ENCODE results near the gene MARCHF3.

GRCh38 chr5:126954981-126955380 lies 75.4 kb downstream of the MARCHF3 start:
- TF ChIP-seq, protein P1, sequence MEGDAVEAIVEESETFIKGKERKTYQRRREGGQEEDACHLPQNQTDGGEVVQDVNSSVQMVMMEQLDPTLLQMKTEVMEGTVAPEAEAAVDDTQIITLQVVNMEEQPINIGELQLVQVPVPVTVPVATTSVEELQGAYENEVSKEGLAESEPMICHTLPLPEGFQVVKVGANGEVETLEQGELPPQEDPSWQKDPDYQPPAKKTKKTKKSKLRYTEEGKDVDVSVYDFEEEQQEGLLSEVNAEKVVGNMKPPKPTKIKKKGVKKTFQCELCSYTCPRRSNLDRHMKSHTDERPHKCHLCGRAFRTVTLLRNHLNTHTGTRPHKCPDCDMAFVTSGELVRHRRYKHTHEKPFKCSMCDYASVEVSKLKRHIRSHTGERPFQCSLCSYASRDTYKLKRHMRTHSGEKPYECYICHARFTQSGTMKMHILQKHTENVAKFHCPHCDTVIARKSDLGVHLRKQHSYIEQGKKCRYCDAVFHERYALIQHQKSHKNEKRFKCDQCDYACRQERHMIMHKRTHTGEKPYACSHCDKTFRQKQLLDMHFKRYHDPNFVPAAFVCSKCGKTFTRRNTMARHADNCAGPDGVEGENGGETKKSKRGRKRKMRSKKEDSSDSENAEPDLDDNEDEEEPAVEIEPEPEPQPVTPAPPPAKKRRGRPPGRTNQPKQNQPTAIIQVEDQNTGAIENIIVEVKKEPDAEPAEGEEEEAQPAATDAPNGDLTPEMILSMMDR (conservative IDR thresholded peaks at IDR 0.05), result no peak
- no peak for TF ChIP-seq ZFX (IDR thresholded peaks at IDR 0.05)

Measured in C4-2B (cell line).